HEK293 (cell line): ENCODE data around the gene GLT8D2.

Experiments used
- GLI2 ChIP-seq: fragments of 450-650 bp; formaldehyde crosslinking; IDR thresholded peaks from 2 replicates; pipeline ENCODE4; 2017; ENCODE audit warnings: missing biosample characterization, missing genetic modification characterization, low read depth, borderline replicate concordance
- HOXA7 ChIP-seq: sonication (generic); formaldehyde crosslinking; IDR thresholded peaks from 2 replicates; pipeline ENCODE4 v1.8.1; 2022; ENCODE audit warnings: missing genetic modification reagents, borderline replicate concordance
- KLF9 ChIP-seq: fragments of 450-650 bp; formaldehyde crosslinking; IDR thresholded peaks from 2 replicates; pipeline ENCODE4 v1.5.1; 2016; ENCODE audit warnings: missing biosample characterization, missing genetic modification characterization, low read depth
- OVOL3 ChIP-seq: fragments of 450-650 bp; formaldehyde crosslinking; IDR thresholded peaks from 2 replicates; pipeline ENCODE4 v1.5.1; 2016; ENCODE audit warnings: missing biosample characterization, missing genetic modification characterization
- REPIN1 ChIP-seq: fragments of 450-650 bp; formaldehyde crosslinking; IDR thresholded peaks from 2 replicates; pipeline ENCODE4 v1.5.1; 2017; ENCODE audit warnings: missing biosample characterization, missing genetic modification characterization, low read depth
- ZEB2 ChIP-seq: fragments of 450-650 bp; formaldehyde crosslinking; IDR thresholded peaks from 2 replicates; pipeline ENCODE4 v1.5.1; 2016; ENCODE audit warnings: missing biosample characterization, missing genetic modification characterization
- ZFP41 ChIP-seq: fragments of 450-650 bp; formaldehyde crosslinking; IDR thresholded peaks from 2 replicates; pipeline ENCODE4 v1.5.1; 2016; ENCODE audit warnings: missing biosample characterization, missing genetic modification characterization, borderline replicate concordance
- ZNF112 ChIP-seq: fragments of 450-650 bp; formaldehyde crosslinking; IDR thresholded peaks from 2 replicates; pipeline ENCODE4 v1.5.0; 2017; ENCODE audit warnings: missing biosample characterization, missing genetic modification characterization
- ZNF157 ChIP-seq: fragments of 450-650 bp; formaldehyde crosslinking; IDR thresholded peaks from 2 replicates; pipeline ENCODE4 v1.5.1; 2016; ENCODE audit warnings: missing biosample characterization, missing genetic modification characterization
- ZNF24 ChIP-seq: fragments of 450-650 bp; formaldehyde crosslinking; IDR thresholded peaks from 2 replicates; pipeline ENCODE4 v1.5.1; 2016; ENCODE audit warnings: missing biosample characterization, missing genetic modification characterization
- ZNF274 ChIP-seq, 2 experiments: fragments of 200-500 bp in 1 of 2; fragments of 450-650 bp in 1 of 2; sonication (Bioruptor generic) in 1 of 2; formaldehyde crosslinking in 1 of 2; IDR thresholded peaks; 2 replicates each; pipeline versions ENCODE4 v1.5.1 to v1.6.1; 2014 to 2016; ENCODE audit warnings: borderline replicate concordance in 1 of 2, inconsistent platforms in 1 of 2, low read length in 1 of 2, missing biosample characterization in 1 of 2, missing genetic modification characterization in 1 of 2
- ZNF302 ChIP-seq: fragments of 450-650 bp; formaldehyde crosslinking; IDR thresholded peaks from 2 replicates; pipeline ENCODE4 v1.5.1; 2016; ENCODE audit warnings: missing biosample characterization, missing genetic modification characterization, low read depth
- ZNF324 ChIP-seq: fragments of 450-650 bp; formaldehyde crosslinking; IDR thresholded peaks from 2 replicates; pipeline ENCODE4 v1.5.1; 2016; ENCODE audit warnings: missing biosample characterization, missing genetic modification characterization
- ZNF350 ChIP-seq: fragments of 450-650 bp; formaldehyde crosslinking; IDR thresholded peaks from 2 replicates; pipeline ENCODE4 v1.5.0; 2017; ENCODE audit warnings: missing biosample characterization, mild to moderate bottlenecking, missing genetic modification characterization
- ZNF394 ChIP-seq: fragments of 450-650 bp; formaldehyde crosslinking; IDR thresholded peaks from 2 replicates; pipeline ENCODE4 v1.5.1; 2016; ENCODE audit warnings: missing biosample characterization, missing genetic modification characterization, mild to moderate bottlenecking, moderate library complexity, borderline replicate concordance
- ZNF416 ChIP-seq: fragments of 450-650 bp; formaldehyde crosslinking; IDR thresholded peaks from 2 replicates; pipeline ENCODE4 v1.5.1; 2016; ENCODE audit warnings: missing biosample characterization, missing genetic modification characterization
- ZNF510 ChIP-seq: fragments of 450-650 bp; formaldehyde crosslinking; IDR thresholded peaks from 2 replicates; pipeline ENCODE4 v1.5.1; 2018; ENCODE audit warnings: mild to moderate bottlenecking, missing genetic modification characterization, missing biosample characterization; ENCODE audit not compliant: insufficient replicate concordance
- ZNF513 ChIP-seq: fragments of 450-650 bp; IDR thresholded peaks from 2 replicates; pipeline ENCODE4 v1.5.1; 2018; ENCODE audit warnings: missing biosample characterization, missing genetic modification characterization
- ZNF514 ChIP-seq: fragments of 450-650 bp; formaldehyde crosslinking; IDR thresholded peaks from 2 replicates; pipeline ENCODE4 v1.5.1; 2016; ENCODE audit warnings: missing biosample characterization, missing genetic modification characterization
- ZNF555 ChIP-seq: fragments of 450-650 bp; formaldehyde crosslinking; conservative IDR thresholded peaks from 2 replicates; pipeline ENCODE4 v1.5.1; 2017; ENCODE audit warnings: missing biosample characterization, mild to moderate bottlenecking, missing genetic modification characterization, inconsistent platforms
- ZNF596 ChIP-seq: fragments of 450-650 bp; IDR thresholded peaks from 2 replicates; pipeline ENCODE4 v1.5.0; 2018; ENCODE audit warnings: missing biosample characterization, mild to moderate bottlenecking, missing genetic modification characterization, moderate library complexity
- ZNF701 ChIP-seq: fragments of 450-650 bp; formaldehyde crosslinking; IDR thresholded peaks from 2 replicates; pipeline ENCODE4 v1.5.1; 2016; ENCODE audit warnings: missing biosample characterization, missing genetic modification characterization
- ZNF776 ChIP-seq: fragments of 450-650 bp; formaldehyde crosslinking; IDR thresholded peaks from 2 replicates; pipeline ENCODE4 v1.5.0; 2017; ENCODE audit warnings: missing biosample characterization, missing genetic modification characterization, borderline replicate concordance
- ZNF791 ChIP-seq: fragments of 450-650 bp; formaldehyde crosslinking; IDR thresholded peaks from 2 replicates; pipeline ENCODE4 v1.5.1; 2016; ENCODE audit warnings: missing biosample characterization, missing genetic modification characterization
- TF ChIP-seq, protein P1 (sequence below): fragments of 450-650 bp; formaldehyde crosslinking; IDR thresholded peaks from 2 replicates; pipeline ENCODE4 v1.5.1; 2016; ENCODE audit warnings: missing biosample characterization, missing genetic modification characterization
- TF ChIP-seq, protein P2 (sequence below): fragments of 450-650 bp; formaldehyde crosslinking; IDR thresholded peaks from 2 replicates; pipeline ENCODE4 v1.5.1; 2016; ENCODE audit warnings: missing biosample characterization, missing genetic modification characterization, borderline replicate concordance
- TF ChIP-seq, protein P3 (sequence below): fragments of 450-650 bp; formaldehyde crosslinking; IDR thresholded peaks from 2 replicates; pipeline ENCODE4 v1.5.1; 2016; ENCODE audit warnings: missing biosample characterization, missing genetic modification characterization
- TF ChIP-seq, protein P4 (sequence below): fragments of 450-650 bp; formaldehyde crosslinking; IDR thresholded peaks from 2 replicates; pipeline ENCODE4 v1.5.1; 2016; ENCODE audit warnings: missing biosample characterization, missing genetic modification characterization
- TF ChIP-seq, protein P5 (sequence below): fragments of 450-650 bp; formaldehyde crosslinking; IDR thresholded peaks from 2 replicates; pipeline ENCODE4 v1.5.1; 2016; ENCODE audit warnings: missing biosample characterization, missing genetic modification characterization, low read depth

The GLT8D2 gene

DNA sequence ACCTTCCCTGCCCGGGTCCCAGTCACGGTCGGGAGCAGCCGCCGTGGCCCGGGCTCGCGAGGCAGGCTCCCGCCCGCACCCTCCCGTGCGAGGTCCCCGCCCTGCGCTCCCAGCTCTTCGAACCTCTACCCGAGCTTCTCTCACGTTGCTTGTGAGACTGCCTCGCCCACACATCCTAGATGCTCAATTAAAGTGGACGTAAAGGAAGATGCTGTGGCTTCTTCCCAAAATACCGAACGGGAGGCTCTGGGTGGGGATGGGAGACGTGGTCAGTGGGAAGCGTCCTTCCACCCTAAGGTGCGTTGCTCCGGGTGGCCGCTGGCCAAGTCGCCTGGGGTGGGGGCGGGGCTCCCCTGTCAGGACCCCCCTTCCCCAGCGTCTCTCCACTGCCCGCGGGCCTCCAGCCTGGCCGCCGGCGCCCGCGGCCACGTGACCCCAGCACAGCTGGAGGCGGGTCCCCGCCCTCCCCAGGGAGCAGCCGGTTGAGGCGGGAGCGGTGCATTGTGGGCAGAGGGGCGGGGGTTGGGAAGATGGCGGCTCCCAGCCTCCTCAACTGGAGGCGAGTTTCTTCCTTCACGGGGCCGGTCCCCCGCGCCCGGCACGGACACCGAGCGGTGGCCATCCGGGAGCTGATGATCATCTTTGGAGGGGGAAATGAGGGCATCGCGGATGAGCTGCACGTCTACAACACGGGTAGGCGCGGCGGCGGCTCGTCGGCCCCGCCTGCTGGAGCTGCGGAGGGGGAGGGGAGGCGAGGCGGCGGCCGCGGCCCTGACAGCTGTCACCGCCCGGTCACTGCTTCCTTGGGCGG lies 14.2 kb upstream of the GLT8D2 start, which contains the start of gene HCFC2 (continued):
- TF ChIP-seq ZNF514 (tag by site-specific recombination) (no peak), ZNF324 (peak; percentile 88; the same call in 1 of the 2 replicates), ZNF157 (tag by site-specific recombination) (no peak), ZNF596 (tag by site-specific recombination) (no peak), ZNF555 (tag by site-specific recombination) (no peak), REPIN1 (0 out of 2 replicates have a peak, but pooled peaks have one; percentile 13), ZNF274 (IDR thresholded peaks at IDR 0.05; ENCODE audit: low read length) (no peak), ZNF274 (tag by site-specific recombination; IDR thresholded peaks at IDR 0.05; ENCODE audit: borderline replicate concordance) (no peak), ZNF510 (tag by site-specific recombination) (no peak), HOXA7 (CRISPR knock-in tag) (no peak), ZNF394 (peak; percentile 87), ZNF513 (tag by site-specific recombination) (no peak; the same call in 1 of the 2 replicates), ZNF24 (tag by site-specific recombination) (peak; percentile 89), ZNF701 (no peak), ZFP41 (tag by site-specific recombination) (no peak), KLF9 (peak; percentile 97), ZNF416 (no peak), GLI2 (no peak; the same call in 1 of the 2 replicates), ZEB2 (peak; percentile 99), ZNF350 (tag by site-specific recombination) (no peak), ZNF302 (tag by site-specific recombination) (no peak), OVOL3 (tag by site-specific recombination) (peak; percentile 73), ZNF791 (tag by site-specific recombination) (no peak), ZNF112 (tag by site-specific recombination) (no peak), ZNF776 (tag by site-specific recombination) (no peak)
- TF ChIP-seq, protein P1, sequence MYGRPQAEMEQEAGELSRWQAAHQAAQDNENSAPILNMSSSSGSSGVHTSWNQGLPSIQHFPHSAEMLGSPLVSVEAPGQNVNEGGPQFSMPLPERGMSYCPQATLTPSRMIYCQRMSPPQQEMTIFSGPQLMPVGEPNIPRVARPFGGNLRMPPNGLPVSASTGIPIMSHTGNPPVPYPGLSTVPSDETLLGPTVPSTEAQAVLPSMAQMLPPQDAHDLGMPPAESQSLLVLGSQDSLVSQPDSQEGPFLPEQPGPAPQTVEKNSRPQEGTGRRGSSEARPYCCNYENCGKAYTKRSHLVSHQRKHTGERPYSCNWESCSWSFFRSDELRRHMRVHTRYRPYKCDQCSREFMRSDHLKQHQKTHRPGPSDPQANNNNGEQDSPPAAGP (tag by site-specific recombination) = peak; percentile 92
- TF ChIP-seq, protein P2, sequence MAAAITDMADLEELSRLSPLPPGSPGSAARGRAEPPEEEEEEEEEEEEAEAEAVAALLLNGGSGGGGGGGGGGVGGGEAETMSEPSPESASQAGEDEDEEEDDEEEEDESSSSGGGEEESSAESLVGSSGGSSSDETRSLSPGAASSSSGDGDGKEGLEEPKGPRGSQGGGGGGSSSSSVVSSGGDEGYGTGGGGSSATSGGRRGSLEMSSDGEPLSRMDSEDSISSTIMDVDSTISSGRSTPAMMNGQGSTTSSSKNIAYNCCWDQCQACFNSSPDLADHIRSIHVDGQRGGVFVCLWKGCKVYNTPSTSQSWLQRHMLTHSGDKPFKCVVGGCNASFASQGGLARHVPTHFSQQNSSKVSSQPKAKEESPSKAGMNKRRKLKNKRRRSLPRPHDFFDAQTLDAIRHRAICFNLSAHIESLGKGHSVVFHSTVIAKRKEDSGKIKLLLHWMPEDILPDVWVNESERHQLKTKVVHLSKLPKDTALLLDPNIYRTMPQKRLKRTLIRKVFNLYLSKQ (tag by site-specific recombination) = no peak
- TF ChIP-seq, protein P3, sequence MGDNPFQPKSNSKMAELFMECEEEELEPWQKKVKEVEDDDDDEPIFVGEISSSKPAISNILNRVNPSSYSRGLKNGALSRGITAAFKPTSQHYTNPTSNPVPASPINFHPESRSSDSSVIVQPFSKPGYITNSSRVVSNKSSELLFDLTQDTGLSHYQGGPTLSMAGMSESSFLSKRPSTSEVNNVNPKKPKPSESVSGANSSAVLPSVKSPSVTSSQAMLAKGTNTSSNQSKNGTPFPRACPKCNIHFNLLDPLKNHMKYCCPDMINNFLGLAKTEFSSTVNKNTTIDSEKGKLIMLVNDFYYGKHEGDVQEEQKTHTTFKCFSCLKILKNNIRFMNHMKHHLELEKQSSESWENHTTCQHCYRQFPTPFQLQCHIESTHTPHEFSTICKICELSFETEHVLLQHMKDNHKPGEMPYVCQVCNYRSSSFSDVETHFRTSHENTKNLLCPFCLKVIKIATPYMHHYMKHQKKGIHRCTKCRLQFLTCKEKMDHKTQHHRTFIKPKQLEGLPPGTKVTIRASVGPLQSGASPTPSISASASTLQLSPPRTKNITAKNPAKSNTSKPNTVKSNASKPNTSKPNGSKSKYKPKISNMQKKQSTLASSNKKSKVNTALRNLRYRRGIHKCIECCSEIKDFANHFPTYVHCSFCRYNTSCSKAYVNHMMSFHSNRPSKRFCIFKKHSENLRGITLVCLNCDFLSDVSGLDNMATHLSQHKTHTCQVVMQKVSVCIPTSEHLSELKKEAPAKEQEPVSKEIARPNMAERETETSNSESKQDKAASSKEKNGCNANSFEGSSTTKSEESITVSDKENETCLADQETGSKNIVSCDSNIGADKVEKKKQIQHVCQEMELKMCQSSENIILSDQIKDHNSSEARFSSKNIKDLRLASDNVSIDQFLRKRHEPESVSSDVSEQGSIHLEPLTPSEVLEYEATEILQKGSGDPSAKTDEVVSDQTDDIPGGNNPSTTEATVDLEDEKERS (tag by site-specific recombination) = peak; percentile 31; the same call in 1 of the 2 replicates
- TF ChIP-seq, protein P4, sequence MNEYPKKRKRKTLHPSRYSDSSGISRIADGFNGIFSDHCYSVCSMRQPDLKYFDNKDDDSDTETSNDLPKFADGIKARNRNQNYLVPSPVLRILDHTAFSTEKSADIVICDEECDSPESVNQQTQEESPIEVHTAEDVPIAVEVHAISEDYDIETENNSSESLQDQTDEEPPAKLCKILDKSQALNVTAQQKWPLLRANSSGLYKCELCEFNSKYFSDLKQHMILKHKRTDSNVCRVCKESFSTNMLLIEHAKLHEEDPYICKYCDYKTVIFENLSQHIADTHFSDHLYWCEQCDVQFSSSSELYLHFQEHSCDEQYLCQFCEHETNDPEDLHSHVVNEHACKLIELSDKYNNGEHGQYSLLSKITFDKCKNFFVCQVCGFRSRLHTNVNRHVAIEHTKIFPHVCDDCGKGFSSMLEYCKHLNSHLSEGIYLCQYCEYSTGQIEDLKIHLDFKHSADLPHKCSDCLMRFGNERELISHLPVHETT (tag by site-specific recombination) = peak; percentile 94
- TF ChIP-seq, protein P5, sequence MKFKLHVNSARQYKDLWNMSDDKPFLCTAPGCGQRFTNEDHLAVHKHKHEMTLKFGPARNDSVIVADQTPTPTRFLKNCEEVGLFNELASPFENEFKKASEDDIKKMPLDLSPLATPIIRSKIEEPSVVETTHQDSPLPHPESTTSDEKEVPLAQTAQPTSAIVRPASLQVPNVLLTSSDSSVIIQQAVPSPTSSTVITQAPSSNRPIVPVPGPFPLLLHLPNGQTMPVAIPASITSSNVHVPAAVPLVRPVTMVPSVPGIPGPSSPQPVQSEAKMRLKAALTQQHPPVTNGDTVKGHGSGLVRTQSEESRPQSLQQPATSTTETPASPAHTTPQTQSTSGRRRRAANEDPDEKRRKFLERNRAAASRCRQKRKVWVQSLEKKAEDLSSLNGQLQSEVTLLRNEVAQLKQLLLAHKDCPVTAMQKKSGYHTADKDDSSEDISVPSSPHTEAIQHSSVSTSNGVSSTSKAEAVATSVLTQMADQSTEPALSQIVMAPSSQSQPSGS = no peak
